ENCODE results near the gene APP.

- no peak for TF ChIP-seq CTCF (IDR thresholded peaks at IDR 0.05)
- TF ChIP-seq POLR2A (IDR thresholded peaks at IDR 0.05), result no peak
Measured at GRCh38 chr21:26185446-26185845, 14.9 kb upstream of the APP start.
